Suprapubic skin (tissue), 4 donors: ENCODE data around the gene SPATS2L. TPM values are rescaled to one million over a fixed set of nuclear protein-coding genes. Genes with fewer than 3 reads are reported as not detected.

Source experiments
- DNase-seq, 2 donors: peaks; one replicate each; pipeline ENCODE4 v3.0.0-alpha.2; 2019; ENCODE audit warnings: low spot score in 2 of 2
- H3K27ac ChIP-seq: fragments of 200-600 bp; sonication (generic); one replicate; pipeline ENCODE4 v1.5.1; 2019
- H3K27me3 ChIP-seq: fragments of 200-600 bp; sonication (generic); one replicate; pipeline ENCODE4 v1.5.1; 2019
- H3K36me3 ChIP-seq: fragments of 200-600 bp; sonication (generic); one replicate; pipeline ENCODE4 v1.5.1; 2019
- H3K4me1 ChIP-seq: fragments of 200-600 bp; sonication (generic); one replicate; pipeline ENCODE4 v1.5.1; 2019
- H3K4me3 ChIP-seq: fragments of 200-600 bp; sonication (generic); one replicate; pipeline ENCODE4 v1.5.1; 2019; ENCODE audit warnings: mild to moderate bottlenecking
- H3K9me3 ChIP-seq: fragments of 200-600 bp; sonication (generic); one replicate; pipeline ENCODE4 v1.5.1; 2019
- CTCF ChIP-seq, 2 donors: fragments of 200-600 bp in 1 of 2; fragments of 450-650 bp in 1 of 2; sonication (generic) in 1 of 2; IDR thresholded peaks; one replicate each; pipeline ENCODE4 v1.5.1; 2016 to 2019; ENCODE audit warnings: antibody characterized with exemption in 2 of 2, mild to moderate bottlenecking in 1 of 2, moderate library complexity in 1 of 2
- EP300 ChIP-seq: sonication (generic); formaldehyde crosslinking; IDR thresholded peaks from one replicate; pipeline ENCODE4 v1.6.1; 2017; ENCODE audit warnings: antibody characterized with exemption
- POLR2A ChIP-seq, 2 donors: fragments of 450-650 bp; IDR thresholded peaks; one replicate each; pipeline ENCODE4 v1.6.1; 2017; ENCODE audit warnings: antibody characterized with exemption in 2 of 2, mild to moderate bottlenecking in 2 of 2, moderate library complexity in 2 of 2
- POLR2AphosphoS5 ChIP-seq, 3 donors: sonication (generic); formaldehyde crosslinking; IDR thresholded peaks; one replicate each; pipeline ENCODE4 v1.6.1; 2017; ENCODE audit warnings: antibody characterized with exemption in 3 of 3
- WGBS: methylation state at CpG from one replicate; pipeline ENCODE4 v1.1.5; 2018; 5-methylcytosine and 5-hydroxymethylcytosine counted together
- total RNA-seq, 4 donors: library from RNA; depleted of rRNA; stranded (reverse); fragments of >200 nt; gene quantifications; one replicate each; pipeline ENCODE4 v1.1.0, GENCODE V29; 2016

Gene SPATS2L
- total RNA-seq, 4 donors from 2014 or later: 39.9 to 104 (median 57.7) TPM

- no peak overlapping the region for H3K4me3 ChIP-seq
- peaks cover 4% of the 10 kb centered on the region for H3K36me3 ChIP-seq
- no peak for DNase-seq
- H3K4me1 ChIP-seq: peaks cover 10% of the 10 kb centered on the region
- no peak overlapping the region for H3K27ac ChIP-seq
- no peaks in the 10 kb centered on the region for H3K9me3 ChIP-seq
- no peaks in the 10 kb centered on the region for H3K27me3 ChIP-seq
- WGBS: 93% methylated on average over 4 of the region's 4 CpGs
- TF ChIP-seq CTCF (IDR thresholded peaks at IDR 0.05) (no peak), EP300 (no peak), POLR2A (IDR thresholded peaks at IDR 0.05) (no peak), POLR2AphosphoS5 (IDR thresholded peaks at IDR 0.05) (no peak)
Observed at GRCh38 chr2:200454927-200455801, 148.7 kb downstream of the SPATS2L start.

GRCh38 chr2:200455958-200456421 is 149.5 kb downstream of the SPATS2L start:
- 54% methylated on average over 4 of the region's 4 CpGs for WGBS
- TF ChIP-seq POLR2A (IDR thresholded peaks at IDR 0.05) (no peak), POLR2AphosphoS5 (IDR thresholded peaks at IDR 0.05) (no peak), CTCF (IDR thresholded peaks at IDR 0.05) (no peak), EP300 (no peak)
- Histone ChIP-seq H3K4me3 (no peak overlapping the region), H3K4me1 (peaks cover 10% of the 10 kb centered on the region), H3K9me3 (no peaks in the 10 kb centered on the region), H3K36me3 (peaks cover 11% of the 10 kb centered on the region), H3K27me3 (no peaks in the 10 kb centered on the region), H3K27ac (no peak overlapping the region)
- DNase-seq: no peak

GRCh38 chr2:200456567-200456966 is 150.1 kb downstream of the SPATS2L start:
- Histone ChIP-seq H3K4me3 (no peak overlapping the region), H3K27ac (no peak overlapping the region), H3K36me3 (peaks cover 11% of the 10 kb centered on the region), H3K4me1 (peaks cover 10% of the 10 kb centered on the region), H3K9me3 (no peaks in the 10 kb centered on the region), H3K27me3 (no peaks in the 10 kb centered on the region)
- 84% methylated on average over 2 of the region's 2 CpGs for WGBS
- no peak for DNase-seq
- no peak for TF ChIP-seq EP300
- TF ChIP-seq POLR2AphosphoS5 (IDR thresholded peaks at IDR 0.05): no peak
- no peak for TF ChIP-seq POLR2A (IDR thresholded peaks at IDR 0.05)
- TF ChIP-seq CTCF (IDR thresholded peaks at IDR 0.05): no peak

GRCh38 chr2:200459101-200459500 is 152.6 kb downstream of the SPATS2L start:
- no peak for DNase-seq
- Histone ChIP-seq H3K4me1 (peaks cover 10% of the 10 kb centered on the region), H3K4me3 (no peak overlapping the region), H3K36me3 (peaks cover 11% of the 10 kb centered on the region), H3K9me3 (no peaks in the 10 kb centered on the region), H3K27ac (no peak overlapping the region), H3K27me3 (no peaks in the 10 kb centered on the region)
- TF ChIP-seq POLR2AphosphoS5 (IDR thresholded peaks at IDR 0.05) (no peak), CTCF (IDR thresholded peaks at IDR 0.05) (no peak), EP300 (no peak), POLR2A (IDR thresholded peaks at IDR 0.05) (no peak)
- WGBS: 67% methylated on average over 3 of the region's 3 CpGs

- H3K27ac ChIP-seq: no peak overlapping the region
- no peak for TF ChIP-seq POLR2A (IDR thresholded peaks at IDR 0.05)
- TF ChIP-seq POLR2AphosphoS5 (IDR thresholded peaks at IDR 0.05): no peak
- 96% methylated on average over 2 of the region's 2 CpGs for WGBS
- H3K36me3 ChIP-seq: peaks cover 13% of the 10 kb centered on the region
- no peak for DNase-seq
- no peak overlapping the region for H3K4me3 ChIP-seq
- H3K4me1 ChIP-seq: no peaks in the 10 kb centered on the region
- no peaks in the 10 kb centered on the region for H3K9me3 ChIP-seq
- no peaks in the 10 kb centered on the region for H3K27me3 ChIP-seq
Observed at GRCh38 chr2:200461846-200462710, 155.6 kb downstream of the SPATS2L start.
